Upper lobe of left lung (tissue), 6 donors: Measurements from ENCODE around the gene OLA1. TPM values are rescaled to one million over a fixed set of nuclear protein-coding genes. Genes with fewer than 3 reads are reported as not detected.

ENCODE experiments used
- ATAC-seq, 2 donors: fragments of 200-7000 bp; cut with Tn5 transposase; one replicate each; pipeline ENCODE4 v1.9.1; 2022; ENCODE audit warnings: mild to moderate bottlenecking in 2 of 2, moderate library complexity in 2 of 2; ENCODE audit not compliant: low FRiP score in 2 of 2
- DNase-seq, 2 donors: peaks; one replicate each; pipeline ENCODE4 v3.0.0-alpha.2; 2019 to 2020
- H3K27ac ChIP-seq, 4 donors: fragments of 200-600 bp; sonication (generic); one replicate each; pipeline ENCODE4 v1.5.1; 2016 to 2019
- H3K27me3 ChIP-seq, 4 donors: fragments of 200-600 bp; sonication (generic); one replicate each; pipeline ENCODE4 v1.5.1; 2017 to 2019
- H3K36me3 ChIP-seq, 4 donors: fragments of 200-600 bp; sonication (generic); one replicate each; pipeline ENCODE4 v1.5.1; 2016 to 2019
- H3K4me1 ChIP-seq, 4 donors: fragments of 200-600 bp; sonication (generic); one replicate each; pipeline ENCODE4 v1.5.1; 2018 to 2019
- H3K4me3 ChIP-seq, 4 donors: fragments of 200-600 bp; sonication (generic); one replicate each; pipeline ENCODE4 v1.5.1; 2017 to 2019; ENCODE audit warnings: mild to moderate bottlenecking in 2 of 4, moderate library complexity in 1 of 4
- H3K9me3 ChIP-seq, 4 donors: fragments of 200-600 bp; sonication (generic); one replicate each; pipeline ENCODE4 v1.5.1; 2018 to 2019
- CTCF ChIP-seq, 6 experiments: fragments of 450-650 bp in 4 of 6; fragments of 200-600 bp in 2 of 6; sonication (generic) in 2 of 6; IDR thresholded peaks; one replicate each; pipeline ENCODE4 v1.5.1; 2016 to 2019; ENCODE audit warnings: antibody characterized with exemption in 6 of 6
- EP300 ChIP-seq, 4 donors: sonication (generic); formaldehyde crosslinking; IDR thresholded peaks; one replicate each; pipeline ENCODE4 v1.5.1; 2017; ENCODE audit warnings: antibody characterized with exemption in 4 of 4, control low read depth in 2 of 4
- POLR2A ChIP-seq, 4 donors: fragments of 450-650 bp; IDR thresholded peaks; one replicate each; pipeline ENCODE4 v1.5.1; 2016 to 2017; ENCODE audit warnings: antibody characterized with exemption in 4 of 4, mild to moderate bottlenecking in 2 of 4
- POLR2AphosphoS5 ChIP-seq, 2 donors: sonication (generic); formaldehyde crosslinking; IDR thresholded peaks; one replicate each; pipeline ENCODE4 v1.5.1; 2017; ENCODE audit warnings: antibody characterized with exemption in 2 of 2
- WGBS, 2 donors: methylation state at CpG; one replicate each; pipeline ENCODE4 v1.1.5; 2017 to 2018; 5-methylcytosine and 5-hydroxymethylcytosine counted together
- total RNA-seq, 6 donors: library from RNA; depleted of rRNA in 4 of 6; stranded (reverse); fragments of >200 nt in 4 of 6; gene quantifications; one replicate each; pipeline versions ENCODE4 v1.1.0 to v1.2.1, GENCODE V29; 2016 to 2021
- donor health status: DM: no; HTN: no; CAD: no; lungs with moderate emphysema.
- donor health status: DM: no; HTN: yes; CAD: no; lungs with severe emphysema.

Gene OLA1
- total RNA-seq, 6 donors from 2014 or later = 16.5 to 52.2 (median 42.0) TPM

- 41 to 61% methylated on average over 6 of the region's 6 CpGs for whole genome bisulfite sequencing, 2 donors
- Histone ChIP-seq H3K9me3 (no peaks in the 10 kb centered on the region), H3K27ac (no peak overlapping the region), H3K36me3 (no peaks in the 10 kb centered on the region), H3K4me1 (no peaks in the 10 kb centered on the region), H3K4me3 (no peak overlapping the region), H3K27me3 (no peaks in the 10 kb centered on the region)
- TF ChIP-seq CTCF (IDR thresholded peaks at IDR 0.05) = no peak
- no peak for TF ChIP-seq POLR2A (IDR thresholded peaks at IDR 0.05)
- no peak for TF ChIP-seq POLR2AphosphoS5 (IDR thresholded peaks at IDR 0.05)
- TF ChIP-seq EP300 (IDR thresholded peaks at IDR 0.05) = no peak
- ATAC-seq (no peak), DNase-seq (no peak)
Measured at GRCh38 chr2:174059178-174059883, 189.0 kb downstream of the OLA1 start.

GRCh38 chr2:174058456-174058855, 189.9 kb downstream of the OLA1 start:
- Histone ChIP-seq H3K9me3 (no peaks in the 10 kb centered on the region), H3K4me3 (no peak overlapping the region), H3K27me3 (no peaks in the 10 kb centered on the region), H3K36me3 (no peaks in the 10 kb centered on the region), H3K4me1 (no peaks in the 10 kb centered on the region), H3K27ac (no peak overlapping the region)
- TF ChIP-seq POLR2A (IDR thresholded peaks at IDR 0.05) = no peak
- no peak for TF ChIP-seq CTCF (IDR thresholded peaks at IDR 0.05)
- TF ChIP-seq POLR2AphosphoS5 (IDR thresholded peaks at IDR 0.05) = no peak
- TF ChIP-seq EP300 (IDR thresholded peaks at IDR 0.05) = no peak
- ATAC-seq (no peak), DNase-seq (no peak)
- 86 to 100% methylated on average over 1 of the region's 1 CpG for WGBS, 2 donors

- Histone ChIP-seq H3K27me3 (no peaks in the 10 kb centered on the region), H3K4me3 (no peak overlapping the region), H3K36me3 (no peaks in the 10 kb centered on the region), H3K9me3 (no peaks in the 10 kb centered on the region), H3K27ac (no peak overlapping the region), H3K4me1 (no peaks in the 10 kb centered on the region)
- TF ChIP-seq EP300 (IDR thresholded peaks at IDR 0.05) (no peak), POLR2A (IDR thresholded peaks at IDR 0.05) (no peak), CTCF (IDR thresholded peaks at IDR 0.05) (no peak), POLR2AphosphoS5 (IDR thresholded peaks at IDR 0.05) (no peak)
- DNase-seq (no peak), ATAC-seq (no peak)
- 42 to 50% methylated on average over 2 of the region's 2 CpGs for WGBS, 2 donors
Measured at GRCh38 chr2:174058026-174058425, 190.3 kb downstream of the OLA1 start.

GRCh38 chr2:174054926-174055325, 193.4 kb downstream of the OLA1 start:
- no peak for ATAC-seq
- DNase-seq = no peak
- peaks cover 0 to 8% (median 4%) of the 10 kb centered on the region in 4 donors for H3K4me1 ChIP-seq
- WGBS, 2 donors = 87 to 93% methylated on average over 8 of the region's 8 CpGs
- H3K4me3 ChIP-seq = no peak overlapping the region
- H3K36me3 ChIP-seq = no peaks in the 10 kb centered on the region
- no peak overlapping the region for H3K27ac ChIP-seq
- H3K27me3 ChIP-seq = no peaks in the 10 kb centered on the region
- TF ChIP-seq EP300 (IDR thresholded peaks at IDR 0.05) (no peak), POLR2A (IDR thresholded peaks at IDR 0.05) (no peak), CTCF (IDR thresholded peaks at IDR 0.05) (no peak), POLR2AphosphoS5 (IDR thresholded peaks at IDR 0.05) (no peak)
- H3K9me3 ChIP-seq = no peaks in the 10 kb centered on the region
